Stomach smooth muscle (tissue), 2 donors: Measurements from ENCODE around the gene ETFA.

Experiments used
- H3K27ac ChIP-seq: one replicate; pipeline ENCODE4 v1.7.0; 2013; ENCODE audit warnings: mild to moderate bottlenecking, low read length, inconsistent platforms
- H3K27me3 ChIP-seq, 2 donors: one replicate each; pipeline ENCODE4 v1.7.0; 2013; ENCODE audit warnings: low read length in 2 of 2; ENCODE audit not compliant: insufficient read depth in 2 of 2, control insufficient read depth in 1 of 2
- H3K36me3 ChIP-seq, 2 donors: one replicate each; pipeline ENCODE4 v1.7.0; 2013; ENCODE audit warnings: low read length in 2 of 2; ENCODE audit not compliant: control insufficient read depth in 2 of 2, insufficient read depth in 2 of 2
- H3K4me1 ChIP-seq: one replicate; pipeline ENCODE4 v1.7.0; 2013; ENCODE audit warnings: low read length; ENCODE audit not compliant: control insufficient read depth, insufficient read depth
- H3K4me3 ChIP-seq, 2 donors: one replicate each; pipeline ENCODE4 v1.7.0; 2013; ENCODE audit warnings: low read length in 2 of 2
- H3K9ac ChIP-seq, 2 donors: one replicate each; pipeline ENCODE4 v1.7.0; 2013; ENCODE audit warnings: low read length in 2 of 2, mild to moderate bottlenecking in 1 of 2
- H3K9me3 ChIP-seq, 2 donors: one replicate each; pipeline ENCODE4 v1.7.0; 2013; ENCODE audit warnings: low read length in 2 of 2; ENCODE audit not compliant: control insufficient read depth in 2 of 2
- donor health status: healthy.
- donor health status: Pancreatic carcinoma.

The ETFA gene

DNA sequence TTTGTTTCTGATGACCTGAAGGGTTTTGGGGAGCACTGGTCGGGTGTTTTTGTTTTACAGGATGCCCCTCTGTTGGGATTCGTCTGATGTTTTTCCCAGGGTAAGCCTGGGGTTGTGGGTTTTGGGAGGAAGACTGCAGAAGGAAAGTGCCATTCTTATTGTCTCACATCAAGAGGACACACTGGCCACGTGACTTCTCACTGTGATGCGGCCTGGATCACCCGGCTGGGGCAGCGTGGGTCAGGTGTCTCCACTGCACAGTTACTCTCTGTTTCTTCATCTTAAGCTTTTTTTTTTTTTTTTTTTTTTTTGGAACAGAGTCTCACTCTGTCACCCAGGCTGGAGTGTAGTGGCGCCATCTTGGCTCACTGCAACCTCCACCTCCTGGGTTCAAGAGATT, 130.9 kb downstream of the ETFA start:
- H3K4me3 ChIP-seq = no peak overlapping the region
- peaks cover 2 to 21% of the 10 kb centered on the region in 2 donors for H3K27me3 ChIP-seq
- peaks cover 8% of the 10 kb centered on the region for H3K4me1 ChIP-seq
- no peak overlapping the region for H3K9ac ChIP-seq
- no peak overlapping the region for H3K27ac ChIP-seq
- no peaks in the 10 kb centered on the region for H3K9me3 ChIP-seq
- no peaks in the 10 kb centered on the region for H3K36me3 ChIP-seq

DNA sequence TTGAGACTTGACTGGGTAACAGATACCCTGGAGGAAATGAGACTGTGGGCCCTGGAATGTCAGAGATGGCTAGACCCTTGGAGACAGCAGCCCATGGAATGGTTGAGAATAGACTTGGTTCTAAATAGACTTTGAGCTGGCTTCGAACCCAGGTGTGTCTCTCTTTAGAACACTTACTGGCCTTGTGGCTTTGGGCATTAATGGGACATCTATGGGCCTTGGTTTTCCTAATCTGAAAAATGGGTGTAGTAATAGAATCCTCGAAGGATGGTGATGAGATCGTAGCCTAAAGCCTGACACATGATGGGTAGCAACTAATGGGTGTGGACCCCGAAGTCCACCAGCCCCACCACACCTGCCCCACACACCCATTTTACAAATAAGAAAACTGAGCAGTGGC, 132.2 kb downstream of the ETFA start:
- Histone ChIP-seq H3K4me3 (no peak overlapping the region), H3K9ac (no peak overlapping the region), H3K27me3 (peaks cover 2 to 21% of the 10 kb centered on the region in 2 donors), H3K4me1 (peaks cover 8% of the 10 kb centered on the region), H3K27ac (no peak overlapping the region), H3K9me3 (peaks cover 0 to 4% of the 10 kb centered on the region in 2 donors), H3K36me3 (no peaks in the 10 kb centered on the region)

DNA sequence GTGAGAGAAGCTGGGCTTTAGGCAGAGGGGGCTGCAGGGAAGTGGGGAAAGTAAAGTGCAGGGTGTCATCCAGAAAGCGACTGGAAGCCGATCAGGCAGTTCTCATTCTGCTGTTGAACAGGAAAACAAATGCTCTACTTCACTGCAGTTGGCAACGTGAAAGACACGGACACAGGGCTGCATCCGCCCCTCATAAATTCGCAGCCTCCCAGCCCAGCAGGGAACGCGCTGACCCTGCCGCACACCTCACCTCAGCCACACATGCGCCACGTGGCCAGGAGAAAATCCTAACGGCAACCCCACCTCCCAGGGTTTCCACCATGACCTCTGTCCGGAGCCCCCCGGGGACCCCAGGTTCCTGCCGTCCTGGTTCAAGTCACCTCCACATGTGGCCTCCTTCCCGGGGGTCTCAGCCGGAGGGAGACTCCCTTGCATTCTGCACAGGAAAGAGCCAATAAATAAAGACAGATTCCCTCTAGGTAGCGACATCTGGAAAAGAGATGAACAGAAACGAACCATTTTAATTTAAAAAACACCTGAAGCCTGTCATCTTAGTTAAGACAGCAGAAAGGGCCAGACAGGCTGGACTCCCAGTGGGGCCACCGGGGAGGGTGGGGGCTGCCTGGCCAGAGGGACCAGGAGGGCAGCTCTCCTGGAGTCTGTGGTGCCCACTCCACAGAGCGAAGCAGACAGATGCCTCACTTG, 132.8 kb downstream of the ETFA start:
- Histone ChIP-seq H3K9ac (no peak overlapping the region), H3K27me3 (peaks cover 2 to 21% of the 10 kb centered on the region in 2 donors), H3K4me1 (peaks cover 8% of the 10 kb centered on the region), H3K4me3 (no peak overlapping the region), H3K36me3 (no peaks in the 10 kb centered on the region), H3K27ac (no peak overlapping the region), H3K9me3 (peaks cover 0 to 4% of the 10 kb centered on the region in 2 donors)

DNA sequence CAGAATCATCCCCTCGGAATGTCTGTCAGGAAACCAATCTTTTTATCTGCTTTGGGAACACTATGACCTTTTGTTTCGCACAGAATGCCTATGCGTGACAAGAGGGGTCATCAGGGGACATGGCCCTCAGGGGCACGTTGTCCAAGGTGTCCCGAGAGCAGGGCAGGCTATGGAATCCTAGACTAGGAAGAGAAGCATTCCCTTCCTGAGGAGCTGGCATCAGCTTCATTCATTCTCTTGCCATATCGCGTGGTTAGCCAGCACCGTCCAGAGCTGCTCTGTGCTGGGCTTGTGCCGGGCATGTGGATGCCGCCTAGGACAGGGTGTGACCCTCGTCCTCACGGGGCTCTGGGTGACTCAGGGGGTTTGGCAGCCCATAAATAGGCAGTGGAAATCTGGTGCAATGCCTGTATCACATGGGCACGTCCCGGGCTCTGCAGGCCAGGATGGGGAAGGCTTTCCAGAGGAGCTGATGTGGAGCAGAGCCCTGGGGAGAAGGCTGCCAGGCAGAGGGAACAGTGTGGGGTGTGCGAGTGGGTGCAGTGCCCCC, 133.7 kb downstream of the ETFA start:
- Histone ChIP-seq H3K27ac (no peak overlapping the region), H3K4me3 (no peak overlapping the region), H3K9ac (no peak overlapping the region), H3K9me3 (peaks cover 0 to 4% of the 10 kb centered on the region in 2 donors), H3K4me1 (peaks cover 8% of the 10 kb centered on the region), H3K36me3 (no peaks in the 10 kb centered on the region), H3K27me3 (peaks cover 2 to 21% of the 10 kb centered on the region in 2 donors)

DNA sequence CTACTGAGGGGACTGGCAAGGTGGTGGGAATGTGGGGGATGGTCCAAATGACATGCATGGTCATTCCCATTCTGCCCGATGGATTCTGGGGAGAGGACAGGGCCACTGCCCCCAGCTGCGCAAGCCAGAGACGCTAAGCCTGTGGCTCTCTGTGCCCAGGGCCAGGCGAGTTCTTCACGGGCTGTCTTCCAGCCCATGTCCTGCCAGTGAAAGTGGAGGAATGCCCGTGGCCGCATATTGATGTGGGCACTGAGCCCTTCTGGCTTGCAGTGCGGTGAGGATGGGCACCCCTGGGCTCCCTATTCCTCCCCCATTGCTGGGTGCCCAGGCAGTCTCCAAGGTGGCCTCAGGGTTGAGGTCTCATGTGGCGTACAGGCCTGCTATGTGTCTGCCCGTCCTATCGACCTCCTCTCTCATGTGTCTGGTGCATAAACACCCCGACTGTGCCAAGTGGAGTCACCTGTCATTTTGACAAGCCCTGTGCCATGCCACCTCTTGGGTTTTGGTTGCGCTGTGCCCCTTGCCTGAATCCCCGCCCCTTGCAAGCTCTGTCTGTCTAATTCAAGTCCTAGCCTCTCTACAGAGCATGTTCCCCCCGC, 134.7 kb downstream of the ETFA start:
- Histone ChIP-seq H3K36me3 (no peaks in the 10 kb centered on the region), H3K9me3 (peaks cover 0 to 4% of the 10 kb centered on the region in 2 donors), H3K27me3 (peaks cover 2 to 21% of the 10 kb centered on the region in 2 donors), H3K4me1 (peaks cover 8% of the 10 kb centered on the region), H3K27ac (no peak overlapping the region), H3K4me3 (no peak overlapping the region), H3K9ac (no peak overlapping the region)

DNA sequence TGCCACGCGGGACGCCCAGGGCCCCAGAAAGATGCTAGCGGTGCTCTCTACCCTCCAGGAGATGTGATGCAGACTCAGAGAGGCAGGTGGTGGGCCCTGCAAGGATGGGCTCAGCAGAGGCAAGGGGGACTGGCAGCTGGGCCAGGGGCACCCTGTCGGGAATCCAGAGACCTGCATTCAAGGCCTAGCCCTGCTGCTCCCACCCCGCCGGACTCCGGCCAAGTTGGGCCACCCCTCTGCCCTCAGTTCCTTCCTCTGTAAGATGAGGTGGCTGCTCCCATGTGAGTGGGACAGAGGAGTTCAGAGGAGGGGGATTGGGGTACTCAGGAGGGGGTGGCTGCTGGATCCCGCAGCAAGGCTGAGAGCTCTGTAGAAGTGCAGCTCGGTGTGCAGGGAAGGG, 135.2 kb downstream of the ETFA start:
- Histone ChIP-seq H3K9me3 (peaks cover 0 to 4% of the 10 kb centered on the region in 2 donors), H3K9ac (no peak overlapping the region), H3K27ac (no peak overlapping the region), H3K4me3 (no peak overlapping the region), H3K36me3 (no peaks in the 10 kb centered on the region), H3K4me1 (peaks cover 8% of the 10 kb centered on the region), H3K27me3 (peaks cover 2 to 18% of the 10 kb centered on the region in 2 donors)

DNA sequence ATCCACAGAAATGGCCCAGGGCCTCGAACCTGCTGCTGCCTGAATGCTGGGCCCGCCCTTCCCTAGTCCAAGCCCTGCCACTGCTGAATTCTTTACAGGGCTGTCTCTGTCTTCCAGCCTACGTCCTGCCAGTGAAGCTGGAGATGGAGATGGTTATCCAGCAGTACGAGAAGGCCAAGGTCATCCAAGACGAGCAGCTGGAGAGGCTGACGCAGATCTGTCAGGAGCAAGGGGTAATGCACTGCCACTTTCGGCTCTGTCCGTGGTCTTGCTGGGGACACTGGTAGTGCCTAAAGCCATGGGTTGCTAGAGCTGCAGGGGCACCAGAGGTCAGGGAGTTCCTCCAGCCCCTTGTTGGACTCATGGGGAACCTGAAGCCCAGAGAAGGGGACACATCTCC, 135.8 kb downstream of the ETFA start:
- Histone ChIP-seq H3K27ac (no peak overlapping the region), H3K4me1 (peaks cover 9% of the 10 kb centered on the region), H3K36me3 (no peaks in the 10 kb centered on the region), H3K9me3 (peaks cover 0 to 4% of the 10 kb centered on the region in 2 donors), H3K9ac (no peak overlapping the region), H3K4me3 (no peak overlapping the region), H3K27me3 (peaks cover 2 to 17% of the 10 kb centered on the region in 2 donors)

DNA sequence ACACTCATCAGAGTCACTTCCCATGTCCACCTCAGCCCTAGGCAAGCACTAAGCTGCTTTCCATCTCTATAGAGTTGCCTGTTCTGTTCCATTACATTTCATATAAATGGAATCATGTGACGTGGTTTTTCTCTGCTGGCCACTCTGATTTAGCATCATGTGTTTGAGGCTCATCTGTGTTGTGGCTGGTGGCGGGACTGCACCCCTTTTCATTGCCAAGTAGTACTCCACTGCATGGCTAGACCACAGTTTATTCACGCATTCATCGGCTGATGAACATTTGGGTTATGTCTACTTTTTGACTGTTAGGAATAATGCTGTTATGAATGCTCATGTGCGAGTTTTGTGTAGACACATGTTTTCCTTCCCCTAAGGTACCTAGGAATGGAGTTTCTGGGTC, 136.6 kb downstream of the ETFA start:
- peaks cover 14% of the 10 kb centered on the region for H3K4me1 ChIP-seq
- H3K27me3 ChIP-seq = peaks cover 2 to 17% of the 10 kb centered on the region in 2 donors
- no peak overlapping the region for H3K4me3 ChIP-seq
- no peaks in the 10 kb centered on the region for H3K36me3 ChIP-seq
- H3K9ac ChIP-seq = no peak overlapping the region
- no peak overlapping the region for H3K27ac ChIP-seq
- H3K9me3 ChIP-seq = peaks cover 0 to 4% of the 10 kb centered on the region in 2 donors

DNA sequence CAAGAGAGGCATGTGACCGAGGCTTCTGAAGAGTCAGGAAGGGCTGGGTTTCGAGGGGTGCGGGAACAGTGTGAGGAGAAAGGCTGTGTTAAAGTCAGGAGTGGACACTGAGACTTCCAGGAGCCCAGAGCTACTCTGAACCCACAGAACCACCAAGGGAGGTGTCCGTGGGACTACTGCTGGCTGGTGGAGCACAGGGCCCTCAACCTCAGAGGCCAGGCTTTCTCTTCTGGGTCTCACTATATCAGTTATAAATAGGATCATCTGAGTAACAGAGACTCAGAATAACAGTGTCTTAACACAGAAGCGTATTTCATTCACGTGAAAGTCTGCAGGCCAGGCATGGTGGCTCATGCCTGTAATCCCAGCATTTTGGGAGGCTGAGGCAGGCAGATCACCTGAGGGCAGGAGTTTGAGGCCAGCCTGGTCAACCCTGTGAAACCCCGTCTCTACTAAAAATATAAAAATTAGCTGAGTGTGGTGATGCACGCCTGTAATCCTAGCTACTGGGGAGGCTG, 137.9 kb downstream of the ETFA start:
- no peak overlapping the region for H3K9ac ChIP-seq

DNA sequence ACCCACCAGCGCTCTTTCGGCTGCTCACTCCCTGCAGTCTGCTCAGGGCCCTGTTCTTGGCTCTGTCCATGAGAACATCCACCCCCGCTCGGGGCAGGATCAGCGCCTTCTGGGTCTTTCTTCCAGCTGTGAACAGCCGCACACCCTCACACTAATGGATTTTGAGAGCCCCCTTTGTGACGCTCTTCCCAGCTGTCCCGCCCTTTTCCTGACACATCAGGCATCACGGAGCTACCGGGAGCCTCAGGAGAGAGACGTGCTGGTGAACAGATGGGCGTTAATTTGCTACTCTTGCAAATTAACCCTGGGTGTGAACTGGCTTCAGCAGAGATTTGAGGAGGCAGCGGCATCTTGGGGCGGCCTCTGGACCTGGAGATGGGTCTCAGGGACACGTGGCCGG, 138.5 kb downstream of the ETFA start:
- peaks cover 9% of the 10 kb centered on the region for H3K4me1 ChIP-seq
- no peak overlapping the region for H3K27ac ChIP-seq
- peaks cover 0 to 4% of the 10 kb centered on the region in 2 donors for H3K9me3 ChIP-seq
- H3K27me3 ChIP-seq = peaks cover 0 to 10% of the 10 kb centered on the region in 2 donors
- H3K4me3 ChIP-seq = no peak overlapping the region
- H3K36me3 ChIP-seq = no peaks in the 10 kb centered on the region
- H3K9ac ChIP-seq = no peak overlapping the region

More for the DNA sequence above, 137.9 kb downstream of the ETFA start:
- Histone ChIP-seq H3K4me3 (no peak overlapping the region), H3K9me3 (peaks cover 0 to 4% of the 10 kb centered on the region in 2 donors), H3K27me3 (peaks cover 0 to 12% of the 10 kb centered on the region in 2 donors), H3K36me3 (no peaks in the 10 kb centered on the region), H3K4me1 (peaks cover 12% of the 10 kb centered on the region), H3K27ac (no peak overlapping the region)
